Measurements from ENCODE around the gene TRIP6. TPM values are rescaled to one million over a fixed set of nuclear protein-coding genes. Genes with fewer than 3 reads are reported as not detected.
"Not testable (repeated sequence)": the region's sequence is repeated elsewhere in the genome, so short reads cannot be mapped to it uniquely, and the experiment has no call there.

Gene TRIP6
- total and polyA plus RNA-seq, 2 donors (not counting 1 experiment from before 2014, with no cell fraction given), result 6.8 to 13.8 TPM

DNA sequence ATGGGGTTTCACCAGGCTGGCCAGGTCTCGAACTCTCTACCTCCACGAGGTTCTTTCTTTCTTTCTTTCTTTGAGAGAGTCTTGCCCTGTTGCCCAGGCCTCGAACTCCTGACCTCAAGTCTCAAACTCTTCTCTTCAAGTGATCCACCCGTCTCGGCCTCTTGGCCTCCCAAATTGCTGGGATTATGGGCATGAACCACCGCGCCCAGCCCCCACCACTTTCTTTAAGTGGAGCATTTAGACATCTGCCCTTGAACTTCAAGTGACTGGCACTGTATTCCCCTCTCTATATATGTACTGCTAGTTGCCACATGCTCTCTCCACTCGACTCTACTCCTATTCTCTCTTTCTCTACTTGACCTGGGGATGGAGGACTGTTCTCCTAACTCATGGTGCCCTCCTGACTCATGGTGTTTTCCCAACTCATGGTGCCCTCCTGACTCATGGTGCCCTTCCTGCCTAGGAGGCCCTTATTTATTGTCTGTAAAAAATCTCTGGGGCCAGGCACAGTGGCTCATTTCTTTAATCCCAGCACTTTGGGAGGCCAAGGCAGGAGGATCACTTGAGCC is 47.8 kb downstream of the TRIP6 start:
- Mint-ChIP-seq H3K9me3 (ENCODE audit: insufficient read depth) (no peaks in the 10 kb centered on the region), H3K4me1 (peaks cover 6% of the 10 kb centered on the region), H3K27ac (no peak overlapping the region), H3K27me3 (peaks cover 18% of the 10 kb centered on the region), H3K4me3 (no peak overlapping the region)
- WGBS (ENCODE audit: insufficient coverage), result 73% methylated on average over 6 of the region's 8 CpGs
- no peaks in the 10 kb centered on the region for H3K36me3 ChIP-seq (replicated peaks in 1 of 2; ENCODE audit: control extremely low read depth in 1 of 2, control insufficient read depth in 1 of 2, extremely low read depth in 1 of 2, insufficient read depth in 2 of 2, low read length in 1 of 2)
- no peak overlapping the region for H3K4me2 ChIP-seq (replicated peaks; ENCODE audit: low read depth, low read length, poor library complexity, severe bottlenecking)
- no peak overlapping the region for H3K9ac ChIP-seq (ENCODE audit: low read length)
- intact Hi-C loops (cut with micrococcal nuclease), result no loop called here
- H4K20me1 ChIP-seq (ENCODE audit: control insufficient read depth, insufficient read depth, low read length, poor library complexity, severe bottlenecking), result no peaks in the 10 kb centered on the region
- no peak for ATAC-seq (ENCODE audit: low read depth)
- no peaks in the 10 kb centered on the region for H3K4me1 ChIP-seq (ENCODE audit: control insufficient read depth in 2 of 2, insufficient read depth in 2 of 2, low read length in 2 of 2)
- no peaks in the 10 kb centered on the region for H3K79me2 ChIP-seq (ENCODE audit: control insufficient read depth, insufficient read depth, low read length)
- no peak overlapping the region for H3K4me3 ChIP-seq (ENCODE audit: control extremely low read depth in 1 of 5, extremely low read depth in 1 of 5, insufficient read depth in 1 of 5, low read depth in 2 of 5, low read length in 4 of 5)
- ChIA-PET CTCF (no interaction called here), POLR2A (no interaction called here)
- no peaks in the 10 kb centered on the region for H3K9me3 ChIP-seq (ENCODE audit: control extremely low read depth in 1 of 3, control insufficient read depth in 2 of 3, insufficient read depth in 1 of 3, low read length in 2 of 3)
- no peak overlapping the region for H2AFZ ChIP-seq (ENCODE audit: insufficient read depth, low read depth, low read length, poor library complexity, severe bottlenecking)
- no peak overlapping the region for H3K27ac ChIP-seq (ENCODE audit: low read length in 2 of 2)
- no peak for DNase-seq
- H3K27me3 ChIP-seq (replicated peaks in 1 of 4; ENCODE audit: control extremely low read depth in 1 of 4, control insufficient read depth in 3 of 4, insufficient read depth in 4 of 4, low read length in 3 of 4), result peaks cover 0 to 6% (median 0%) of the 10 kb centered on the region in 4 experiments
- TF ChIP-seq, protein P1, sequence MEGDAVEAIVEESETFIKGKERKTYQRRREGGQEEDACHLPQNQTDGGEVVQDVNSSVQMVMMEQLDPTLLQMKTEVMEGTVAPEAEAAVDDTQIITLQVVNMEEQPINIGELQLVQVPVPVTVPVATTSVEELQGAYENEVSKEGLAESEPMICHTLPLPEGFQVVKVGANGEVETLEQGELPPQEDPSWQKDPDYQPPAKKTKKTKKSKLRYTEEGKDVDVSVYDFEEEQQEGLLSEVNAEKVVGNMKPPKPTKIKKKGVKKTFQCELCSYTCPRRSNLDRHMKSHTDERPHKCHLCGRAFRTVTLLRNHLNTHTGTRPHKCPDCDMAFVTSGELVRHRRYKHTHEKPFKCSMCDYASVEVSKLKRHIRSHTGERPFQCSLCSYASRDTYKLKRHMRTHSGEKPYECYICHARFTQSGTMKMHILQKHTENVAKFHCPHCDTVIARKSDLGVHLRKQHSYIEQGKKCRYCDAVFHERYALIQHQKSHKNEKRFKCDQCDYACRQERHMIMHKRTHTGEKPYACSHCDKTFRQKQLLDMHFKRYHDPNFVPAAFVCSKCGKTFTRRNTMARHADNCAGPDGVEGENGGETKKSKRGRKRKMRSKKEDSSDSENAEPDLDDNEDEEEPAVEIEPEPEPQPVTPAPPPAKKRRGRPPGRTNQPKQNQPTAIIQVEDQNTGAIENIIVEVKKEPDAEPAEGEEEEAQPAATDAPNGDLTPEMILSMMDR (IDR thresholded peaks at IDR 0.05), result no peak
- TF ChIP-seq EZH2 (IDR thresholded peaks at IDR 0.05; ENCODE audit: borderline replicate concordance, insufficient read depth, low read depth, low read length, poor library complexity, severe bottlenecking), result no peak

DNA sequence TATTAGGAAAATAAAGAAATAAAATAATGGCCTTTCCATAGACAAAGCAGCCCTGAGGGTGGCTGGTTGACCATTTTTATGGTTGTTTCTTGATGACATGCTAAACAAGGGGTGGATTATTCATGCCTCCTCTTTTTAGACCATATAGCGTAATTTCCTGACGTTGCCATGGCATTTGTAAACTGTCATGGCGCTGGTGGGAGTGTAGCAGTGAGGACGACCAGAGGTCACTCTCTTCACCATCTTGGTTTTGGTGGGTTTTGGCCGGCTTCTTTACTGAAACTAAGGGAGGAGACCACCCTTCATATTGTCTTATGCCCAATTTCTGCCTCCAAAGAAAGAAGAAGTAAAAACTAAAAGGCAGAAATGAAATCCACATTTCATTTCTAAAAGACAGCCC is 52.1 kb downstream of the TRIP6 start:
- H3K9ac ChIP-seq (ENCODE audit: low read length); H3K36me3 ChIP-seq (replicated peaks in 1 of 2; ENCODE audit: control extremely low read depth in 1 of 2, control insufficient read depth in 1 of 2, extremely low read depth in 1 of 2, insufficient read depth in 2 of 2, low read length in 1 of 2); H3K4me1 ChIP-seq (ENCODE audit: control insufficient read depth in 2 of 2, insufficient read depth in 2 of 2, low read length in 2 of 2); H3K4me1 Mint-ChIP-seq; H3K79me2 ChIP-seq (ENCODE audit: control insufficient read depth, insufficient read depth, low read length); H3K27ac Mint-ChIP-seq; DNase-seq; H3K9me3 Mint-ChIP-seq (ENCODE audit: insufficient read depth); POLR2A ChIA-PET; H3K9me3 ChIP-seq (ENCODE audit: control extremely low read depth in 1 of 3, control insufficient read depth in 2 of 3, insufficient read depth in 1 of 3, low read length in 2 of 3); ATAC-seq (ENCODE audit: low read depth); H2AFZ ChIP-seq (ENCODE audit: insufficient read depth, low read depth, low read length, poor library complexity, severe bottlenecking); H3K27ac ChIP-seq (ENCODE audit: low read length in 2 of 2); H4K20me1 ChIP-seq (ENCODE audit: control insufficient read depth, insufficient read depth, low read length, poor library complexity, severe bottlenecking); H3K27me3 ChIP-seq (replicated peaks in 1 of 4; ENCODE audit: control extremely low read depth in 1 of 4, control insufficient read depth in 3 of 4, insufficient read depth in 4 of 4, low read length in 3 of 4); H3K4me3 Mint-ChIP-seq; H3K4me3 ChIP-seq (ENCODE audit: control extremely low read depth in 1 of 5, extremely low read depth in 1 of 5, insufficient read depth in 1 of 5, low read depth in 2 of 5, low read length in 4 of 5); H3K4me2 ChIP-seq (replicated peaks; ENCODE audit: low read depth, low read length, poor library complexity, severe bottlenecking); intact Hi-C loops (cut with micrococcal nuclease): not testable (repeated sequence)
- CTCF ChIA-PET, result interaction anchor here (0.6 to 1.1 kb wide), 2 partner anchors 13 to 16 kb away, joined by 3 read pairs; no protein-coding TSS in a partner anchor
- H3K27me3 Mint-ChIP-seq, result peaks cover 49% of the 10 kb centered on the region
- no CpG with 5 or more reads among the region's 5 CpGs for WGBS (ENCODE audit: insufficient coverage)

DNA sequence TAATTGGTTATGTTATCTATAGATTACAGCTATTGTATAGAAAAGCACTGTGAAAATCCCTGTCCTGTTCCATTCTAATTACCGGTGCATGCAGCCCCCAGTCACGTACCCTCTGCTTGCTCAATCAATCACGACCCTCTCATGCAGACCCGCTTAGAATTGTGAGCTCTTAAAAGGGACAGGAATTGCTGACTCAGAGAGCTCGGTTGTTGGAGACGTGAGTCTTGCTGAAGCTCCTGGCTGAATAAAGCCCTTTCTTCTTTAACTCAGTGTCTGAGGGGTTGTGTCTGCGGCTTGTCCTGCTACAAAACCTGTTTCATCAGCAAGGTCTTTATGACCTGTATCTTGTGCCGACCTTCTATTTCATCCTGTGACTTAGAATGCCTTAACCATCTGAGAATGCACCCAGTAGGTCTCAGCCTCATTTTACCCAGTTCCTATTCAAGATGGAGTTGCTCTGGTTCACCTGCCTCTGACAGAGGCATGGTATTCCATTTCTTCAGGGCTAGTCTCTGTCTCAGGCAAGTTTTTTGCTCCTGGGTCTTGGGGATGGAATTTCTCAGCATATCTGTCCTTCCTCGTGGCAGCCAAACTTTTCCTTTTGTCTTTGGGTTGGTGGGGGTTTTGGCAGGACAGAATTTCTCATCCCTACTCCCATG is 52.7 kb downstream of the TRIP6 start:
- H3K27me3 ChIP-seq (replicated peaks in 1 of 4; ENCODE audit: control extremely low read depth in 1 of 4, control insufficient read depth in 3 of 4, insufficient read depth in 4 of 4, low read length in 3 of 4); H3K4me2 ChIP-seq (replicated peaks; ENCODE audit: low read depth, low read length, poor library complexity, severe bottlenecking); H3K9ac ChIP-seq (ENCODE audit: low read length); H3K79me2 ChIP-seq (ENCODE audit: control insufficient read depth, insufficient read depth, low read length); H3K36me3 ChIP-seq (replicated peaks in 1 of 2; ENCODE audit: control extremely low read depth in 1 of 2, control insufficient read depth in 1 of 2, extremely low read depth in 1 of 2, insufficient read depth in 2 of 2, low read length in 1 of 2); H3K9me3 ChIP-seq (ENCODE audit: control extremely low read depth in 1 of 3, control insufficient read depth in 2 of 3, insufficient read depth in 1 of 3, low read length in 2 of 3); H3K4me1 Mint-ChIP-seq; H3K27ac ChIP-seq (ENCODE audit: low read length in 2 of 2); H4K20me1 ChIP-seq (ENCODE audit: control insufficient read depth, insufficient read depth, low read length, poor library complexity, severe bottlenecking); H3K9me3 Mint-ChIP-seq (ENCODE audit: insufficient read depth); H3K4me3 ChIP-seq (ENCODE audit: control extremely low read depth in 1 of 5, extremely low read depth in 1 of 5, insufficient read depth in 1 of 5, low read depth in 2 of 5, low read length in 4 of 5); intact Hi-C loops (cut with micrococcal nuclease); H3K4me1 ChIP-seq (ENCODE audit: control insufficient read depth in 2 of 2, insufficient read depth in 2 of 2, low read length in 2 of 2); DNase-seq; H3K4me3 Mint-ChIP-seq; H2AFZ ChIP-seq (ENCODE audit: insufficient read depth, low read depth, low read length, poor library complexity, severe bottlenecking); POLR2A ChIA-PET; H3K27ac Mint-ChIP-seq; ATAC-seq (ENCODE audit: low read depth): not testable (repeated sequence)
- peaks cover 47% of the 10 kb centered on the region for H3K27me3 Mint-ChIP-seq
- 87% methylated on average over 7 of the region's 9 CpGs for WGBS (ENCODE audit: insufficient coverage)
- CTCF ChIA-PET, result interaction anchor here (0.6 to 1.1 kb wide), 2 partner anchors 13 to 223 kb away, joined by 3 read pairs; no protein-coding TSS in a partner anchor

Measured in B cell (primary cell).